ENCODE data around the gene EFEMP1.

DNA sequence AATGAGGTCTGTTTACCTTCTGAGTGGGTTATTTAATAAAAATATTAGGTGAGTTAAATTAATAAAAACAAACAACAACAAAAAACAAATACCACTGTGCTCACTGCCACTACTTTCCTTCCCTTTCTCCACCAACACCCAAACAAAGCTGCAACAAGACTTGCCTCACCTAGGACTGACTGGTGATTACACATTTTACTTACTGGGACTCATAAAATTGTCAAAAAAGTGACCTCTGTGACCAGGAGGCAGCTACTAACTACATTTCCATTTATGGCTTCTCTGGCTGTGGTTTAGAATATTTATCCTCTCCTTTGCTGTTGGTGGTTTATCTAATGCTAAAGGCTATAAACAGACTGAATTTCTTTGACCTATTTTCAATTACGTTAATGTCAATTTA lies 39.8 kb downstream of the EFEMP1 start:
- TF ChIP-seq, protein P1, sequence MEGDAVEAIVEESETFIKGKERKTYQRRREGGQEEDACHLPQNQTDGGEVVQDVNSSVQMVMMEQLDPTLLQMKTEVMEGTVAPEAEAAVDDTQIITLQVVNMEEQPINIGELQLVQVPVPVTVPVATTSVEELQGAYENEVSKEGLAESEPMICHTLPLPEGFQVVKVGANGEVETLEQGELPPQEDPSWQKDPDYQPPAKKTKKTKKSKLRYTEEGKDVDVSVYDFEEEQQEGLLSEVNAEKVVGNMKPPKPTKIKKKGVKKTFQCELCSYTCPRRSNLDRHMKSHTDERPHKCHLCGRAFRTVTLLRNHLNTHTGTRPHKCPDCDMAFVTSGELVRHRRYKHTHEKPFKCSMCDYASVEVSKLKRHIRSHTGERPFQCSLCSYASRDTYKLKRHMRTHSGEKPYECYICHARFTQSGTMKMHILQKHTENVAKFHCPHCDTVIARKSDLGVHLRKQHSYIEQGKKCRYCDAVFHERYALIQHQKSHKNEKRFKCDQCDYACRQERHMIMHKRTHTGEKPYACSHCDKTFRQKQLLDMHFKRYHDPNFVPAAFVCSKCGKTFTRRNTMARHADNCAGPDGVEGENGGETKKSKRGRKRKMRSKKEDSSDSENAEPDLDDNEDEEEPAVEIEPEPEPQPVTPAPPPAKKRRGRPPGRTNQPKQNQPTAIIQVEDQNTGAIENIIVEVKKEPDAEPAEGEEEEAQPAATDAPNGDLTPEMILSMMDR (IDR thresholded peaks at IDR 0.05): no peak
- TF ChIP-seq POLR2A (IDR thresholded peaks at IDR 0.05): no peak
- TF ChIP-seq EP300 (IDR thresholded peaks at IDR 0.05): no peak

Measured in upper lobe of left lung (tissue), 4 donors.